Thoracic aorta (tissue), 2 donors: ENCODE measurements around the gene EDEM3. TPM values are rescaled to one million over a fixed set of nuclear protein-coding genes. Genes with fewer than 3 reads are reported as not detected.
"Not testable (repeated sequence)": the region's sequence is repeated elsewhere in the genome, so short reads cannot be mapped to it uniquely, and the experiment has no call there.

ENCODE experiments used
- ATAC-seq: fragments of 150-250 bp; one replicate; pipeline ENCODE4 v1.8.0; 2017; ENCODE audit warnings: low read depth; ENCODE audit not compliant: insufficient number of reproducible peaks, low FRiP score
- DNase-seq: peaks from one replicate; pipeline ENCODE4 v3.0.0-alpha.2; 2020; ENCODE audit warnings: low spot score
- H3K27ac ChIP-seq, 2 donors: fragments of 200-600 bp; sonication (generic); 1 replicate in 1 of 2; 2 replicates in 1 of 2; pipeline ENCODE4 v1.5.1; 2016; ENCODE audit warnings: mild to moderate bottlenecking in 2 of 2, moderate library complexity in 2 of 2
- H3K27me3 ChIP-seq: fragments of 200-600 bp; sonication (generic); replicated peaks from 2 replicates; pipeline ENCODE4 v1.6.0; 2016; ENCODE audit warnings: mild to moderate bottlenecking; ENCODE audit not compliant: insufficient read depth
- H3K36me3 ChIP-seq: fragments of 200-600 bp; sonication (generic); one replicate; pipeline ENCODE4 v1.5.1; 2016
- H3K4me1 ChIP-seq, 2 donors: fragments of 200-600 bp; sonication (generic); 1 replicate in 1 of 2; 2 replicates in 1 of 2; pipeline versions ENCODE4 v1.5.1 to v1.6.0; 2016; ENCODE audit warnings: low read depth in 2 of 2, mild to moderate bottlenecking in 1 of 2; ENCODE audit not compliant: control insufficient read depth in 1 of 2
- H3K4me3 ChIP-seq: fragments of 200-600 bp; sonication (generic); 2 replicates; pipeline ENCODE4 v1.5.1; 2016; ENCODE audit warnings: mild to moderate bottlenecking
- H3K9me3 ChIP-seq: fragments of 200-600 bp; sonication (generic); 2 replicates; pipeline ENCODE4 v1.5.1; 2016
- CTCF ChIP-seq: fragments of 200-600 bp; sonication (generic); IDR thresholded peaks from one replicate; pipeline ENCODE4 v1.5.1; 2019; ENCODE audit warnings: antibody characterized with exemption
- total RNA-seq, 2 donors: library from RNA; depleted of rRNA; stranded (reverse); fragments of >200 nt; gene quantifications; one replicate each; pipeline versions ENCODE4 v1.1.0 to v1.2.3, GENCODE V29; 2016

EDEM3 gene
- total RNA-seq, 2 donors from 2014 or later = 44.0 to 71.5 TPM

GRCh38 chr1:184769241-184769640 is 14.6 kb upstream of the EDEM3 start:
- Histone ChIP-seq H3K27me3 (no peaks in the 10 kb centered on the region), H3K36me3 (no peaks in the 10 kb centered on the region), H3K27ac (no peak overlapping the region), H3K4me3 (no peak overlapping the region), H3K9me3 (no peaks in the 10 kb centered on the region), H3K4me1 (no peaks in the 10 kb centered on the region)
- ATAC-seq (no peak), DNase-seq (no peak)
- no peak for TF ChIP-seq CTCF

- no peak for TF ChIP-seq CTCF
- ATAC-seq = no peak
- H3K36me3 ChIP-seq = no peaks in the 10 kb centered on the region
- no peaks in the 10 kb centered on the region for H3K27me3 ChIP-seq
- DNase-seq = no peak
- H3K4me1 ChIP-seq = no peaks in the 10 kb centered on the region
- H3K9me3 ChIP-seq = no peaks in the 10 kb centered on the region
- H3K4me3 ChIP-seq = no peak overlapping the region
- H3K27ac ChIP-seq = no peak overlapping the region
Observed at GRCh38 chr1:184768467-184768866, 13.8 kb upstream of the EDEM3 start.

- H3K27ac ChIP-seq = no peak overlapping the region
- no peak overlapping the region for H3K4me3 ChIP-seq
- no peaks in the 10 kb centered on the region for H3K36me3 ChIP-seq
- ATAC-seq = no peak
- H3K4me1 ChIP-seq = no peaks in the 10 kb centered on the region
- DNase-seq = no peak
- no peaks in the 10 kb centered on the region for H3K9me3 ChIP-seq
- no peaks in the 10 kb centered on the region for H3K27me3 ChIP-seq
- TF ChIP-seq CTCF = no peak
Observed at GRCh38 chr1:184767591-184767990, 12.9 kb upstream of the EDEM3 start.

DNA sequence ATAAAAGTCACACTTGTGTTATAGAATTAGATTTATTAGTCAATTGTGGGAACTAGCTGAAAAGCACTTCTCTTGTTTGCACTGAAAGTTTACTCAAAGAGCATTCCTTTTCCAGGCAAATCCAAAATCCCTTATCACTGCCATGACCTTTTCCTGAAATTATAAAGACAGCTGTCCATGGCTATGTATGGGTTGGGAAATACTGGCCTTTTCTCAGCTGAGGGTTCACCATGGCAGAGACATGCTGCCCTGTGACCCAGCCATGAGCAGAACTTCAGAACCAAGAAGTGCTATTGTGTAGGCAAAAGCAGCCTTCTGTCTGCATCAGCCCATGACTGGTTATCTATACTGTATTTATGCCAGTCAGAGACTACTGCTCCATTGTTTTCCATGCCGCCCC is 9.8 kb upstream of the EDEM3 start:
- DNase-seq (no peak), ATAC-seq (no peak)
- Histone ChIP-seq H3K36me3 (no peaks in the 10 kb centered on the region), H3K9me3 (no peaks in the 10 kb centered on the region), H3K27ac (no peak overlapping the region), H3K4me1 (no peaks in the 10 kb centered on the region), H3K4me3 (no peak overlapping the region), H3K27me3 (no peaks in the 10 kb centered on the region)
- TF ChIP-seq CTCF = no peak

GRCh38 chr1:184763520-184763919 is 8.9 kb upstream of the EDEM3 start:
- H3K27me3 ChIP-seq, DNase-seq, H3K4me1 ChIP-seq, H3K4me3 ChIP-seq, H3K36me3 ChIP-seq, ATAC-seq, H3K9me3 ChIP-seq, H3K27ac ChIP-seq: not testable (repeated sequence)

GRCh38 chr1:184761969-184762485 is 7.4 kb upstream of the EDEM3 start:
- no peak overlapping the region for H3K27ac ChIP-seq
- no peak overlapping the region for H3K4me3 ChIP-seq
- H3K4me1 ChIP-seq = no peaks in the 10 kb centered on the region
- no peaks in the 10 kb centered on the region for H3K27me3 ChIP-seq
- no peak for TF ChIP-seq CTCF
- no peak for ATAC-seq
- H3K36me3 ChIP-seq = no peaks in the 10 kb centered on the region
- DNase-seq = no peak
- H3K9me3 ChIP-seq = no peaks in the 10 kb centered on the region
